Mesendoderm (in vitro differentiated cells): Measurements from ENCODE around the gene CDK11B.

ENCODE experiments used
- DNase-seq: peaks from one replicate; pipeline ENCODE4 v3.0.0; 2013
- H2AK5ac ChIP-seq: 2 replicates; pipeline ENCODE4 v1.6.1; 2013; ENCODE audit warnings: low read length, inconsistent platforms
- H2BK120ac ChIP-seq: 2 replicates; pipeline ENCODE4 v1.6.1; 2013; ENCODE audit warnings: low read depth, mild to moderate bottlenecking, low read length, moderate library complexity, mixed read lengths
- H2BK15ac ChIP-seq: replicated peaks from 2 replicates; pipeline ENCODE4 v1.6.1; 2013; ENCODE audit warnings: low read depth, mild to moderate bottlenecking, moderate library complexity
- H2BK5ac ChIP-seq: 2 replicates; pipeline ENCODE4 v1.6.1; 2013; ENCODE audit warnings: low read length, inconsistent platforms
- H3K18ac ChIP-seq: 2 replicates; pipeline ENCODE4 v1.6.1; 2013; ENCODE audit warnings: mild to moderate bottlenecking, low read length, mixed read lengths
- H3K23ac ChIP-seq: one replicate; pipeline ENCODE4 v1.6.1; 2013; ENCODE audit warnings: low read length
- H3K27ac ChIP-seq: 2 replicates; pipeline ENCODE4 v1.5.1; 2013; ENCODE audit warnings: low read depth, mild to moderate bottlenecking, inconsistent platforms, low read length, moderate library complexity
- H3K27me3 ChIP-seq: 2 replicates; pipeline ENCODE4 v1.6.1; 2013; ENCODE audit warnings: low read length, control low read depth, mild to moderate bottlenecking, inconsistent platforms; ENCODE audit not compliant: insufficient read depth, poor library complexity
- H3K36me3 ChIP-seq: 2 replicates; pipeline ENCODE4 v1.6.1; 2013; ENCODE audit warnings: low read length, inconsistent platforms; ENCODE audit not compliant: control insufficient read depth, insufficient read depth
- H3K4ac ChIP-seq: one replicate; pipeline ENCODE4 v1.6.1; 2013; ENCODE audit warnings: low read depth, mild to moderate bottlenecking, low read length, moderate library complexity
- H3K4me1 ChIP-seq: 2 replicates; pipeline ENCODE4 v1.6.1; 2013; ENCODE audit warnings: low read depth, low read length, inconsistent platforms; ENCODE audit not compliant: control insufficient read depth
- H3K4me2 ChIP-seq: 2 replicates; pipeline ENCODE4 v1.6.1; 2013; ENCODE audit warnings: low read length
- H3K4me3 ChIP-seq: 2 replicates; pipeline ENCODE4 v1.5.1; 2013; ENCODE audit warnings: mild to moderate bottlenecking, low read length
- H3K56ac ChIP-seq: one replicate; pipeline ENCODE4 v1.6.1; 2013; ENCODE audit warnings: low read length
- H3K79me1 ChIP-seq: 2 replicates; pipeline ENCODE4 v1.6.1; 2013; ENCODE audit warnings: low read length, inconsistent platforms
- H3K79me2 ChIP-seq: 2 replicates; pipeline ENCODE4 v1.6.1; 2013; ENCODE audit warnings: mild to moderate bottlenecking, low read length; ENCODE audit not compliant: control insufficient read depth, insufficient read depth
- H3K9ac ChIP-seq: 2 replicates; pipeline ENCODE4 v1.6.1; 2013; ENCODE audit warnings: low read length, inconsistent platforms
- H4K5ac ChIP-seq: one replicate; pipeline ENCODE4 v1.6.1; 2013; ENCODE audit warnings: low read length
- H4K8ac ChIP-seq: one replicate; pipeline ENCODE4 v1.6.1; 2013; ENCODE audit warnings: low read depth, mild to moderate bottlenecking, control low read depth, low read length, moderate library complexity
- WGBS: extraction: QIAGEN DNeasy Blood & Tissue Kit; methylation state at CpG from one replicate; pipeline ENCODE4 v1.1.7; 2013; ENCODE audit warnings: low lambda C conversion rate, missing lambda C conversion rate; ENCODE audit not compliant: insufficient coverage; ENCODE audit errors: extremely low coverage; 5-methylcytosine and 5-hydroxymethylcytosine counted together

The CDK11B gene

DNA sequence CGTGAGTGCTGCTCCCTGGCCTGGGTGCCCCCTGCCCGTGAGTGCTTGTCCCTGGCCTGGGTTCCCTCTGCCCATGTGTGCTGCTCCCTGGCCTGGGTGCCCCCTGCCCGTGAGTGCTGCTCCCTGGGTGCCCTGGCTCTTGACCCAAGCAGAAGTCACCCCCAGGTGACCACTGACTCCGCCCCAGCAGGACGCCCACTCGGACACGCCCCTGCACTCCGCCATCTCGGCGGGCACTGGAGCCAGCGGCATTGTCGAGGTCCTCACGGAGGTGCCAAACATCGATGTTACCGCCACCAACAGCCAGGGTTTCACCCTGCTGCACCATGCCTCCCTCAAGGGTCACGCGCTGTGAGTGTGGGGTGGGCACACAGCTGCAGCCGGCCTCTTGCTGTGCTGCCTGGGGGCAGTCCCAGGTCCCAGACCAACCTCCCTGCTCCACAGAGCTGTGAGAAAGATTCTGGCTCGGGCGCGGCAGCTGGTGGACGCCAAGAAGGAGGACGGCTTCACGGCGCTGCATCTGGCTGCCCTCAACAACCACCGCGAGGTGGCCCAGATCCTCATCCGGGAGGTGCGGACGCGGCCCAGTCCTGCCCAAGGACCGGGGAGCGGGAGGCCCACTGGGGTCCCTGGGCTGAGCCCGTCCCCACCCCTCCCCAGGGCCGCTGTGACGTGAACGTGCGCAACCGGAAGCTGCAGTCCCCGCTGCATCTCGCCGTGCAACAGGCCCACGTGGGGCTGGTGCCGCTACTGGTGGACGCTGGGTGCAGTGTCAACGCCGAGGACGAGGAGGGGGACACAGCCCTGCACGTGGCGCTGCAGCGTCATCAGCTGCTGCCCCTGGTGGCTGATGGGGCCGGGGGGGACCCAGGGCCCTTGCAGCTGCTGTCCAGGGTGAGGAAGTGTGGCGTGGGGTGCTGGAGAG is 30.7 kb downstream of the CDK11B start:
- Histone ChIP-seq H3K27me3 (peaks cover 2% of the 10 kb centered on the region), H3K18ac (no peak overlapping the region), H3K4me1 (no peaks in the 10 kb centered on the region), H4K5ac (no peak overlapping the region), H3K27ac (no peak overlapping the region), H2AK5ac (no peak overlapping the region), H2BK5ac (no peak overlapping the region), H2BK120ac (no peak overlapping the region), H3K4me2 (no peak overlapping the region), H3K56ac (peak overlapping the region; percentile 87), H3K9ac (no peak overlapping the region), H4K8ac (no peak overlapping the region), H3K79me1 (no peaks in the 10 kb centered on the region), H3K79me2 (no peaks in the 10 kb centered on the region), H2BK15ac (no peak overlapping the region), H3K4ac (no peak overlapping the region), H3K23ac (no peak overlapping the region), H3K36me3 (no peaks in the 10 kb centered on the region), H3K4me3 (no peak overlapping the region)
- no CpG with 5 or more reads among the region's 53 CpGs for WGBS
- DNase-seq: no peak

GRCh38 chr1:1627261-1627828 is 31.5 kb downstream of the CDK11B start:
- Histone ChIP-seq H3K4me2 (no peak overlapping the region), H2BK5ac (no peak overlapping the region), H3K4me3 (no peak overlapping the region), H2BK120ac (no peak overlapping the region), H2AK5ac (no peak overlapping the region), H3K36me3 (no peaks in the 10 kb centered on the region), H3K79me2 (no peaks in the 10 kb centered on the region), H2BK15ac (no peak overlapping the region), H3K27me3 (peaks cover 2% of the 10 kb centered on the region), H3K18ac (no peak overlapping the region), H3K9ac (no peak overlapping the region), H3K27ac (no peak overlapping the region), H3K56ac (no peak overlapping the region), H3K23ac (no peak overlapping the region), H3K4me1 (no peaks in the 10 kb centered on the region), H3K4ac (no peak overlapping the region), H3K79me1 (no peaks in the 10 kb centered on the region), H4K8ac (no peak overlapping the region), H4K5ac (no peak overlapping the region)
- no CpG with 5 or more reads among the region's 37 CpGs for WGBS
- no peak for DNase-seq

GRCh38 chr1:1626207-1627141 is 32.3 kb downstream of the CDK11B start:
- Histone ChIP-seq H2AK5ac (no peak overlapping the region), H2BK120ac (no peak overlapping the region), H3K4me2 (no peak overlapping the region), H4K5ac (no peak overlapping the region), H3K56ac (no peak overlapping the region), H3K4ac (no peak overlapping the region), H3K27me3 (peaks cover 2% of the 10 kb centered on the region), H3K36me3 (no peaks in the 10 kb centered on the region), H3K79me2 (no peaks in the 10 kb centered on the region), H3K27ac (no peak overlapping the region), H3K23ac (no peak overlapping the region), H3K18ac (no peak overlapping the region), H3K4me1 (no peaks in the 10 kb centered on the region), H3K4me3 (no peak overlapping the region), H4K8ac (no peak overlapping the region), H2BK15ac (no peak overlapping the region), H3K79me1 (no peaks in the 10 kb centered on the region), H2BK5ac (no peak overlapping the region), H3K9ac (no peak overlapping the region)
- no CpG with 5 or more reads among the region's 48 CpGs for WGBS
- no peak for DNase-seq

- no peaks in the 10 kb centered on the region for H3K79me1 ChIP-seq
- no peak overlapping the region for H3K4me2 ChIP-seq
- no peak overlapping the region for H3K4me3 ChIP-seq
- no peak overlapping the region for H3K27ac ChIP-seq
- peak overlapping the region; percentile 42 for H3K56ac ChIP-seq
- no peak overlapping the region for H3K23ac ChIP-seq
- H4K5ac ChIP-seq: no peak overlapping the region
- no peaks in the 10 kb centered on the region for H3K4me1 ChIP-seq
- no peak overlapping the region for H3K9ac ChIP-seq
- no peak overlapping the region for H2BK15ac ChIP-seq
- H2AK5ac ChIP-seq: no peak overlapping the region
- H3K18ac ChIP-seq: no peak overlapping the region
- no peaks in the 10 kb centered on the region for H3K27me3 ChIP-seq
- no peak overlapping the region for H2BK5ac ChIP-seq
- WGBS: no CpG with 5 or more reads among the region's 8 CpGs
- H3K79me2 ChIP-seq: no peaks in the 10 kb centered on the region
- no peak overlapping the region for H4K8ac ChIP-seq
- no peaks in the 10 kb centered on the region for H3K36me3 ChIP-seq
- DNase-seq: no peak
- H3K4ac ChIP-seq: no peak overlapping the region
- H2BK120ac ChIP-seq: no peak overlapping the region
Measured at GRCh38 chr1:1625824-1626206, 33.0 kb downstream of the CDK11B start.

DNA sequence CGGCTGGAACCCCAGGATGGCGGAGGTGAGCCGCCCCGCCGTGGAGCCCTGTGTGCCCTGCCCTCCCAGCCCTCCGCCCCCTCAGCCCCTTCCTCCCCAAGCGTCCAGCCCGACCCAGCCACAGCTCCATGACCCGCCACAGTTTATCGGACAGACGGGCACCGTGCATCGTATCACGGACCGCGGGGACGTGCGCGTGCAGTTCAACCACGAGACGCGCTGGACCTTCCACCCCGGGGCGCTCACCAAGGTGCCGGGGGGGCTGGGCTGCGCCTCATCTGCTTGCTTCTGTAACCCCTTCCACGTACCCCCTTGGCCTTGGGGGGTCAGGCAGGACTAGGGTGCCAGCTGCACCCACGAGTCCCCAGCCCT is 33.4 kb downstream of the CDK11B start:
- Histone ChIP-seq H3K79me2 (no peaks in the 10 kb centered on the region), H2BK5ac (no peak overlapping the region), H2AK5ac (no peak overlapping the region), H2BK120ac (no peak overlapping the region), H3K27ac (no peak overlapping the region), H3K56ac (no peak overlapping the region), H4K8ac (no peak overlapping the region), H4K5ac (no peak overlapping the region), H3K4me3 (no peak overlapping the region), H3K9ac (no peak overlapping the region), H3K18ac (no peak overlapping the region), H3K4me2 (no peak overlapping the region), H3K4me1 (no peaks in the 10 kb centered on the region), H3K79me1 (no peaks in the 10 kb centered on the region), H3K36me3 (no peaks in the 10 kb centered on the region), H3K4ac (no peak overlapping the region), H2BK15ac (no peak overlapping the region), H3K23ac (no peak overlapping the region), H3K27me3 (no peaks in the 10 kb centered on the region)
- no peak for DNase-seq
- WGBS: no CpG with 5 or more reads among the region's 28 CpGs
